22Rv1 (cell line): ENCODE measurements around the gene PPARG.

ENCODE experiments used
- H3K27ac ChIP-seq: fragments of 450-650 bp; 2 replicates; pipeline ENCODE4 v1.5.1; 2017
- CTCF ChIP-seq: fragments of 450-650 bp; IDR thresholded peaks from 2 replicates; pipeline ENCODE4 v1.5.1; 2017; ENCODE audit warnings: mild to moderate bottlenecking
- ZFX ChIP-seq: fragments of 450-650 bp; IDR thresholded peaks from 2 replicates; pipeline ENCODE4 v1.6.1; 2017; ENCODE audit warnings: antibody characterized with exemption, borderline replicate concordance

The PPARG gene

GRCh38 chr3:12316729-12317351, 28.0 kb downstream of the PPARG start:
- H3K27ac ChIP-seq: no peak overlapping the region
- TF ChIP-seq CTCF (no peak), ZFX (no peak)

DNA sequence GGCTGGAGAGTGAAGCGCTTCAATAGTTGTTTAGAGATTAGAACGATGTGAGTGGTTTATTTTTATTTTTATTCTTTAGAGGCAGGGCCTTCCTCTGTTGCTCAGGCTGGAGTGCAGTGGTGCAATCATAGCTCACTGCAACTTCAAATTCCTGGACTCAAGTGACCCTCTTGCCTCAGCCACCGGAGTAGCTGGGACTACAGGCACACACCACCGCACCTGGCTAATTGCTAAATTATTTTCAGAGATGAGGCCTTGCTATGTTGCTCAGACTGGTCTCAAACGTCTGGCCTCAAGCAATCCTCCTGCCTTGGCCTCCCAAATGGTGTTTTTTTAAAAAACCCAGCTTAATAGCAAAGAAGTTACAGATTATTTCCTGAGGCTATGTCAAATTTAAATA, 29.0 kb downstream of the PPARG start:
- no peak overlapping the region for H3K27ac ChIP-seq
- no peak for TF ChIP-seq ZFX
- TF ChIP-seq CTCF: no peak

DNA sequence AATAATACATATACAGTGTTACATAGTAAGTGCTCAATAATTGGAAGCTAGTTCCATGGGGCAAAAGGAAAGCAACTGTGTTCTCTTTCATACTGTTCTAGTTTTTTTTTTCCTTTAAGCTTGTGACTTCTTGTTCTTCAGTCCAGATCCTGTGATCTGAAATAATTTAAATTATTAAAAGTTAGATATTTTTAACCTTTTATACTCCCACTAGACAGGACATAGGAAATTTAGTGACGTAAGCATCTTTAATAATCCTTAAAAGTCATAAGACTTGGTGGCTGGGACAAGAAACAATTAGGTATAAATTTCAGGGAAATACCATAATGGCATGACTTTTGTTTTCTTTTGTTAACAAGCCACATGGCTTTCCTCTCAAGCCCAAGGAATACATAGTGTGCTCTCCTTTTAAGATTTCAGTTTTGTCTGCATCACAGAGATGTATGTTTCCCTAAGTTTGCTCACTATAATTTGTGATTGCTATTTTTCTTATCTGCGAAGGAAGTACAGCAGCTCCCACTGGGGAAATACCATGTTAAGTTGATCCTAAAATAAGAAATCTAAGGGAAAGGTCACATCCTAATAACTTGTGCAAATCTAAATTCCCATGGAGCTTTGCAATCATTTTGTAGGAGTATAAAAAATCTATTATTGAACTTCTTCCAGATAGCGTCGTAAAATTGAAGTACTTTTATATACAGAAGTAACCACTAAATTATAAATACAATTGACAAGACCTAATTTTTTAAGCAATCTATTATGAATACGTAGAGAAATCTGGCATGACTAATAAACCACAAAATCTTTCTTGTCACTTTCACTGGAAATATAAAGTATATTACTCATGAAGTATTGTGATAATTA, 30.1 kb downstream of the PPARG start:
- TF ChIP-seq CTCF: no peak
- no peak overlapping the region for H3K27ac ChIP-seq

DNA sequence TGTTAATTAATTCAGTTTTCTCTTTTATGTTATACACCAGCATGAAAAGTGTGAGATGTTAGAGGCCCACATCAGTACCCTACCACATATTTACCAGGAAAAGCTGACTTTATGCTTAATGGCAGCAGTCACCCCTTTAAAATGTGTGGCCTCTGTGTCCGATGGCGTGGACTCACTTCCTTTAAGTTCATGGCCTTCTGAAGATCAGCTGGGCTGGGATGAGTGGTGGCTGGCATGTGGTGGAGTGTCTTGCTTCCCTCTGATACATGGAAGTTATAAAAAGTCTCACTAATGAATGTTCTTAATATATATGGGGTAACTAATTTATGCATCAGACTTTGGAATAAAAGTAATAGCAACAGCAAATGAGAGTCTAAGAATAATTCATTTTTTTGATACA, 32.1 kb downstream of the PPARG start:
- no peak overlapping the region for H3K27ac ChIP-seq
- TF ChIP-seq CTCF: no peak

GRCh38 chr3:12323237-12323636, 34.4 kb downstream of the PPARG start:
- TF ChIP-seq ZFX: no peak
- no peak for TF ChIP-seq CTCF
- no peak overlapping the region for H3K27ac ChIP-seq

- H3K27ac ChIP-seq: no peak overlapping the region
- TF ChIP-seq ZFX (no peak), CTCF (no peak)
Measured at GRCh38 chr3:12325586-12326515, 37.0 kb downstream of the PPARG start.
